MM.1S (cell line): ENCODE measurements around the gene WNK2.
A peak's percentile ranks its signal among the peaks of the same experiment; 100 is the strongest.

Source experiments
- DNase-seq: peaks from one replicate; pipeline ENCODE4 v3.0.0-alpha.2; 2015
- H2AFZ ChIP-seq: fragments of 300-600 bp; sonication (generic); 2 replicates; pipeline ENCODE4 v1.6.0; 2016; ENCODE audit warnings: antibody characterized with exemption, low read length
- H3F3A ChIP-seq: fragments of 300-600 bp; sonication (generic); 2 replicates; pipeline ENCODE4 v1.6.1; 2016; ENCODE audit warnings: mild to moderate bottlenecking, antibody characterized with exemption, low read length, moderate library complexity, mixed read lengths; ENCODE audit not compliant: insufficient read depth
- H3K27ac ChIP-seq: fragments of 300-600 bp; sonication (generic); 2 replicates; pipeline ENCODE4 v1.5.1; 2016; ENCODE audit warnings: mild to moderate bottlenecking, low read length
- H3K27me3 ChIP-seq: fragments of 300-600 bp; sonication (generic); replicated peaks from 2 replicates; pipeline ENCODE4 v1.6.0; 2016; ENCODE audit warnings: low read length; ENCODE audit not compliant: insufficient read depth
- H3K36me3 ChIP-seq: fragments of 300-600 bp; sonication (generic); replicated peaks from 2 replicates; pipeline ENCODE4 v1.6.1; 2016; ENCODE audit warnings: mild to moderate bottlenecking, low read length, mixed read lengths; ENCODE audit not compliant: insufficient read depth
- H3K4me1 ChIP-seq: fragments of 300-600 bp; sonication (generic); 2 replicates; pipeline ENCODE4 v1.6.1; 2016; ENCODE audit warnings: low read length, mixed read lengths
- H3K4me2 ChIP-seq: fragments of 300-600 bp; sonication (generic); 2 replicates; pipeline ENCODE4 v1.6.0; 2016; ENCODE audit warnings: low read depth, low read length
- H3K4me3 ChIP-seq: fragments of 300-600 bp; sonication (generic); 2 replicates; pipeline ENCODE4 v1.5.1; 2016; ENCODE audit warnings: low read length, mixed read lengths
- H3K79me2 ChIP-seq: fragments of 300-600 bp; sonication (generic); 2 replicates; pipeline ENCODE4 v1.6.1; 2016; ENCODE audit warnings: mixed run types, low read length, mixed read lengths
- H3K9ac ChIP-seq: fragments of 300-600 bp; sonication (generic); 2 replicates; pipeline ENCODE4 v1.6.1; 2016; ENCODE audit warnings: low read length, mixed read lengths
- H3K9me2 ChIP-seq: fragments of 300-600 bp; sonication (generic); replicated peaks from 2 replicates; pipeline ENCODE4 v1.6.1; 2016; ENCODE audit warnings: mild to moderate bottlenecking, low read length, mixed read lengths; ENCODE audit not compliant: insufficient read depth
- H3K9me3 ChIP-seq: fragments of 300-600 bp; sonication (generic); replicated peaks from 2 replicates; pipeline ENCODE4 v1.6.1; 2016; ENCODE audit warnings: mild to moderate bottlenecking, low read length, mixed read lengths; ENCODE audit not compliant: insufficient read depth
- H4K20me1 ChIP-seq: fragments of 300-600 bp; sonication (generic); 2 replicates; pipeline ENCODE4 v1.6.1; 2016; ENCODE audit warnings: mild to moderate bottlenecking, low read length, moderate library complexity, mixed read lengths; ENCODE audit not compliant: insufficient read depth
- EZH2 ChIP-seq: fragments of 300-600 bp; sonication (generic); optimal IDR thresholded peaks from 2 replicates; pipeline ENCODE3; 2017; ENCODE audit warnings: low read depth, mild to moderate bottlenecking, antibody characterized with exemption, low read length, mixed read lengths
- EZH2phosphoT487 ChIP-seq: fragments of 300-600 bp; sonication (generic); IDR thresholded peaks from 2 replicates; pipeline ENCODE4 v1.6.1; 2018; ENCODE audit warnings: antibody characterized with exemption, low read length
- TF ChIP-seq, protein P1 (sequence below): fragments of 300-600 bp; sonication (generic); IDR thresholded peaks from 2 replicates; pipeline ENCODE4 v1.5.1; 2016; ENCODE audit warnings: antibody characterized with exemption, low read length, mixed read lengths

WNK2 gene

DNA sequence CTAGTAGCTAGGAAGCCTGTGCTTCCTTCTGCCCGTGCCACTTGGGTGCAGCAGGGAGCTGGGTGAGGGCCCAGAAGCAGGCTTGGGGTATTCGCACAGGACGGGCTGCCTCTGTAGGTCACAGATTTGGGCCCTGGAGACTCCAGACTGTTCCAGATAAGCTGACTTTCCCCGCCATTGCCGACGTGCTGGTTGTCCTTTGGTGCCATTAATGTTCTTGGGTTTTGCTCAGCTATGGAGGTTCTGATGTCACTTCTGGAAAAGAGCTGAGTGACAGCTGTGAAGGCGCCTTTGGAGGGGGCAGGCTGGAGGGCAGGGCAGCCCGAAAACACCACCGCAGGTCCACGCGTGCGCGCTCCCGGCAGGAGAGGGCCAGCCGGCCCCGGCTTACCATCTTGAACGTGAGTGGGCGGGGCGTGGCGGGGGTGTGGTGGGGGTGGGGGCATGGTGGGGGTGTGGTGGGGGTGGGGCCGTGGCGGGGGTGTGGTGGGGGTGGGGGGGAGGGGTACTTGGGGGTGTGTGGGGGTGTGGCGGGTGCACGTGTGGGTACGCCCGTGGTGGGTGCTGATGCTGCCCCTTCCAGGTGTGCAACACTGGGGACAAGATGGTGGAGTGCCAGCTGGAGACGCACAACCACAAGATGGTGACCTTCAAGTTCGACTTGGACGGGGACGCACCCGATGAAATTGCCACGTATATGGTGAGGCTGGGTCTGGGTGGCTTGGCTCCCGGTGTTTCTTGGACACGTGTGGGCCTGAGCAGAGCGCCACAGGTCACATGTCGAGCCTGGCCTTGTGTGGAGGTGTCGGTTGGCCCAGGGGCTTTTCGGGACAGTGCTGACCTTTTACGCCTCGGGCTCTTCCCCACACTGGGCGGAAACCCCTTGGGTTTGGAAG is 79.6 kb downstream of the WNK2 start:
- H3K9me3 ChIP-seq, result no peaks in the 10 kb centered on the region
- no peaks in the 10 kb centered on the region for H3K36me3 ChIP-seq
- peaks cover 9% of the 10 kb centered on the region for H3F3A ChIP-seq
- H3K9me2 ChIP-seq, result no peaks in the 10 kb centered on the region
- H3K4me3 ChIP-seq, result no peak overlapping the region
- H3K79me2 ChIP-seq, result peaks cover 7% of the 10 kb centered on the region; the same call in 1 of the 2 replicates
- no peaks in the 10 kb centered on the region for H3K27me3 ChIP-seq
- TF ChIP-seq EZH2 (no peak), EZH2phosphoT487 (no peak)
- TF ChIP-seq, protein P1, sequence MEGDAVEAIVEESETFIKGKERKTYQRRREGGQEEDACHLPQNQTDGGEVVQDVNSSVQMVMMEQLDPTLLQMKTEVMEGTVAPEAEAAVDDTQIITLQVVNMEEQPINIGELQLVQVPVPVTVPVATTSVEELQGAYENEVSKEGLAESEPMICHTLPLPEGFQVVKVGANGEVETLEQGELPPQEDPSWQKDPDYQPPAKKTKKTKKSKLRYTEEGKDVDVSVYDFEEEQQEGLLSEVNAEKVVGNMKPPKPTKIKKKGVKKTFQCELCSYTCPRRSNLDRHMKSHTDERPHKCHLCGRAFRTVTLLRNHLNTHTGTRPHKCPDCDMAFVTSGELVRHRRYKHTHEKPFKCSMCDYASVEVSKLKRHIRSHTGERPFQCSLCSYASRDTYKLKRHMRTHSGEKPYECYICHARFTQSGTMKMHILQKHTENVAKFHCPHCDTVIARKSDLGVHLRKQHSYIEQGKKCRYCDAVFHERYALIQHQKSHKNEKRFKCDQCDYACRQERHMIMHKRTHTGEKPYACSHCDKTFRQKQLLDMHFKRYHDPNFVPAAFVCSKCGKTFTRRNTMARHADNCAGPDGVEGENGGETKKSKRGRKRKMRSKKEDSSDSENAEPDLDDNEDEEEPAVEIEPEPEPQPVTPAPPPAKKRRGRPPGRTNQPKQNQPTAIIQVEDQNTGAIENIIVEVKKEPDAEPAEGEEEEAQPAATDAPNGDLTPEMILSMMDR, result no peak
- H3K4me2 ChIP-seq, result no peak overlapping the region
- no peaks in the 10 kb centered on the region for H4K20me1 ChIP-seq
- H2AFZ ChIP-seq, result no peak overlapping the region
- H3K4me1 ChIP-seq, result peaks cover 32% of the 10 kb centered on the region
- H3K9ac ChIP-seq, result no peak overlapping the region
- no peak for DNase-seq
- H3K27ac ChIP-seq, result no peak overlapping the region

DNA sequence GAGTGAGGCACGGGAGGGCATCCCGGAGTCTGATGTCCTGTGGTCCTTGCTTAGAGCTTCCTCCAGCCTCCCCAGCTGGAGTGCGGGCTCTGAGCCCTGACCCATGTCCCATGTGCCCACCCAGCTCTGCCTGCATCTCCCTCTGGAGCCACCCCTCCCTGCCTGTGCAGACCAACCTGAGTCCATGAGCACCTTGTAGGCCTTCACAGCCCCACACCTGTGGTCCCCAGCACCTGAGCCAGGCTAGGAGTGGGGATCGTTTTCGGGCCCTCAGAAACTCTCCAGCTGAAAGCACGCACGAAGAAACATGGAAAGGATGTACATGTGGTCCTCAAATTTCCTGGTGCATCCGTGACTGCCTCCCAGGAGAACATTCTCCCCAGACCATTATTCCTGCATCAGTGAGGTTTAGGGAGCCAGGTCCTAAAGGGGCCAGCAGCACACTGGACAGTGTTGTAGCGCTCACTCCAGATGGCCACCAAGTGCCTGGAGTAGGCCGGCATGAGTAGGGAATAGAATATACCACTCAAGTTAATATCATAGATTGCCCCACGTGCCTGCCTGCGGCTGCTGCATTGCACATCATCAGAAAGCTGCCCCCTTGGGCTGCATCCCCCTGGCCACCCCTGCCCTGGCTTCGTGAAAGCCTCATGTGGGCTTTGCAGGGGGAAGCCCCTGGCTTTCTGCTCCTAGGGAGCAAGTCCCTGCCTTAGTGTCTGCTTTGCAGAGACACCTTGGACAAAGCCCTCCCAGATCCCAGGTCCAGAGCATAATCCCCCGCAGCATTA is 80.6 kb downstream of the WNK2 start:
- H3F3A ChIP-seq, result peaks cover 19% of the 10 kb centered on the region
- no peaks in the 10 kb centered on the region for H3K9me3 ChIP-seq
- no peaks in the 10 kb centered on the region for H3K9me2 ChIP-seq
- no peak overlapping the region for H3K9ac ChIP-seq
- no peaks in the 10 kb centered on the region for H4K20me1 ChIP-seq
- TF ChIP-seq, protein P1, result no peak
- TF ChIP-seq EZH2 (no peak), EZH2phosphoT487 (no peak)
- peaks cover 7% of the 10 kb centered on the region; the same call in 1 of the 2 replicates for H3K79me2 ChIP-seq
- peaks cover 38% of the 10 kb centered on the region for H3K4me1 ChIP-seq
- no peak overlapping the region for H3K4me3 ChIP-seq
- no peaks in the 10 kb centered on the region for H3K36me3 ChIP-seq
- no peak for DNase-seq
- no peaks in the 10 kb centered on the region for H3K27me3 ChIP-seq
- no peak overlapping the region for H3K4me2 ChIP-seq
- H2AFZ ChIP-seq, result no peak overlapping the region
- no peak overlapping the region for H3K27ac ChIP-seq

DNA sequence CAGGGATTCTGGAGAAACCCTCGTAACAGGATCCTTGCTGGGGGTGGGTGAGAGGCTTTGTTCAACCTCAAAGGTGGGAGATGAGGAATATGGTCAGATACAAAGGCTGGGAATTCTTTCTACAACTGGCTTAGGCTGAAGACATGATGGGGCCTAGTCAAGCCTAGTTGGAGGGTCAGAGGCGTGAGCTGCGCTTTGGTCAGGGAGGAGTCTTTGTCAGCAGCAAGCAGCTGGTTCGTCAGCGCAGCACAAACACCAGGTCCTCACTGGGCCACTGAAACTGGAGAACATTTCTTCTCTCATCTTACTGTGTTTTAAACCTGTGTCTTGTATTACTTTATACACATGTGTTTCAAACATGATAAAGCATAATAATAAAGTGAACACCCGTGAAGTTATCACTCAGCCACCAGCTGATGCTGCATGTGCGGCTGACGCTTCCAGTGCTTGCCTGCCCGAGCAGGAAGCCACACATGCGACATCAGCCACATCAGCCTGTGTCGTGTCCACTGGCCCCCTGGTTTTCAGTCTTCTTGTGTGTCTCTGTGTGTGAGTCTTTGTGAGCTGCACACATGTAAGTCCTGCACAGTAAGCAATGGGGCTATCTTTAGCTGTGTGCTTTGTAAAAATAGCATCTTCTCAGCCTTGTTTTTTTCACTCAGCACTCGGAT is 81.5 kb downstream of the WNK2 start:
- H3K9me2 ChIP-seq, result no peaks in the 10 kb centered on the region
- no peak overlapping the region for H3K4me3 ChIP-seq
- peak overlapping the region; percentile 28; the same call in 1 of the 2 replicates for H3K27ac ChIP-seq
- H3K27me3 ChIP-seq, result no peaks in the 10 kb centered on the region
- no peak for TF ChIP-seq EZH2
- H3K4me1 ChIP-seq, result peaks cover 47% of the 10 kb centered on the region
- no peaks in the 10 kb centered on the region for H4K20me1 ChIP-seq
- H2AFZ ChIP-seq, result no peak overlapping the region
- DNase-seq, result peak; percentile 32
- H3K9me3 ChIP-seq, result no peaks in the 10 kb centered on the region
- H3K36me3 ChIP-seq, result no peaks in the 10 kb centered on the region
- 0 out of 2 replicates have a peak overlapping the region, but pooled peaks have one; percentile 2 for H3K9ac ChIP-seq
- peaks cover 28% of the 10 kb centered on the region for H3F3A ChIP-seq
- H3K4me2 ChIP-seq, result peak overlapping the region; percentile 91
- H3K79me2 ChIP-seq, result peaks cover 7% of the 10 kb centered on the region; the same call in 1 of the 2 replicates
